Measurements from ENCODE around the gene MCAT. TPM values are rescaled to one million over a fixed set of nuclear protein-coding genes. Genes with fewer than 3 reads are reported as not detected.

Gene MCAT, protein sequence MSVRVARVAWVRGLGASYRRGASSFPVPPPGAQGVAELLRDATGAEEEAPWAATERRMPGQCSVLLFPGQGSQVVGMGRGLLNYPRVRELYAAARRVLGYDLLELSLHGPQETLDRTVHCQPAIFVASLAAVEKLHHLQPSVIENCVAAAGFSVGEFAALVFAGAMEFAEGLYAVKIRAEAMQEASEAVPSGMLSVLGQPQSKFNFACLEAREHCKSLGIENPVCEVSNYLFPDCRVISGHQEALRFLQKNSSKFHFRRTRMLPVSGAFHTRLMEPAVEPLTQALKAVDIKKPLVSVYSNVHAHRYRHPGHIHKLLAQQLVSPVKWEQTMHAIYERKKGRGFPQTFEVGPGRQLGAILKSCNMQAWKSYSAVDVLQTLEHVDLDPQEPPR
- total RNA-seq = 10 to 100 TPM; 20.2 to 44.4 (median 31.9) TPM

DNA sequence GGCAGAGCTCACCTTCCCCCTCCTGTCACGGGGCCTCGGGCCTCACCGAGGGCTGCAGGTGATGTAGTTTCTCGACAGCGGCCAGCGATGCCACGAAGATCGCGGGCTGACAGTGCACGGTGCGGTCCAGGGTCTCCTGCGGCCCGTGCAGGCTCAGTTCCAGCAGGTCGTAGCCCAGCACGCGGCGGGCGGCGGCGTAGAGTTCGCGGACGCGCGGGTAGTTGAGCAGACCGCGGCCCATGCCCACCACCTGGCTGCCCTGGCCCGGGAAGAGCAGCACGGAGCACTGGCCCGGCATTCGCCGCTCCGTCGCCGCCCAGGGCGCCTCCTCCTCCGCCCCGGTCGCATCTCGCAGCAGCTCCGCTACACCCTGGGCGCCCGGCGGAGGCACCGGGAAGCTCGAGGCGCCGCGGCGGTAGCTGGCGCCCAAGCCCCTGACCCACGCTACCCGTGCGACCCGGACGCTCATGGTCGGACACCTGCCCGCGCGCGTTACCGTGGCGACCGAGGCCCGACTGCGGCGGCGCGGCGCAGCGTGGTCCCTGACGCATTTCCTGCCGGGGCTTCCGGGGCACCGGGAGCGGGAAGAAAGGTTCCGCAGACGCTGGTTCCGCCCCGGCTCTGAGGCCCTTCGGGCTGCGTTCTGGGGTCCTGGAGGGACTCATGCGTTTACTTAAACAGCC, at the start of gene MCAT:
TSS of gene MCAT (minus strand) at position 519 of the 683 bp plus-strand sequence. CDS start at position 469, 50 bp downstream.
- H3K36me3 ChIP-seq = peaks cover 0 to 30% (median 0%) of the 10 kb centered on the region in 3 donors
- peak; percentile 73 to 74 for DNase-seq (ENCODE audit: low spot score in 2 of 2)
- 0% methylated on average over 37 to 47 of the region's 83 CpGs for WGBS, 2 donors

DNA sequence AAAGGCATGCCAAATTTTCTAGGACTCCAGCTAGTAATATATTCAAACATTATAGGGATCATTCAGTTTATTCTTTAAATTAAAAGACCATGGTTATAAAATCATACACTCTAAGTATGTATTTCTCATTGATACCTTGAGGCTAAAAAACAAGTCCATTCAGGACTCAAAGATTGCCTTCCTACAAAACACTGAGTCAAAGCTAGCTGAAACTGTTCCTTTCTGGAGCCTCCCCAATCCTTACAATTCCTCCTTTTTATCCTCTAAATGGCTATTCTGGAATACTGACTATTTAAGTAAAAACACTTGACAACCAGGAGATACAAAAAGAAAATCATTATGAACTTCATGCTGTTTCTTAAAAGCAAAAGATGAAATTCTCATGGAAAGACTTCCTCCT, 48.6 kb upstream of the MCAT start:
- no peak overlapping the region for H3K27ac ChIP-seq
- no peaks in the 10 kb centered on the region for H3K36me3 ChIP-seq
- TF ChIP-seq, protein P1, sequence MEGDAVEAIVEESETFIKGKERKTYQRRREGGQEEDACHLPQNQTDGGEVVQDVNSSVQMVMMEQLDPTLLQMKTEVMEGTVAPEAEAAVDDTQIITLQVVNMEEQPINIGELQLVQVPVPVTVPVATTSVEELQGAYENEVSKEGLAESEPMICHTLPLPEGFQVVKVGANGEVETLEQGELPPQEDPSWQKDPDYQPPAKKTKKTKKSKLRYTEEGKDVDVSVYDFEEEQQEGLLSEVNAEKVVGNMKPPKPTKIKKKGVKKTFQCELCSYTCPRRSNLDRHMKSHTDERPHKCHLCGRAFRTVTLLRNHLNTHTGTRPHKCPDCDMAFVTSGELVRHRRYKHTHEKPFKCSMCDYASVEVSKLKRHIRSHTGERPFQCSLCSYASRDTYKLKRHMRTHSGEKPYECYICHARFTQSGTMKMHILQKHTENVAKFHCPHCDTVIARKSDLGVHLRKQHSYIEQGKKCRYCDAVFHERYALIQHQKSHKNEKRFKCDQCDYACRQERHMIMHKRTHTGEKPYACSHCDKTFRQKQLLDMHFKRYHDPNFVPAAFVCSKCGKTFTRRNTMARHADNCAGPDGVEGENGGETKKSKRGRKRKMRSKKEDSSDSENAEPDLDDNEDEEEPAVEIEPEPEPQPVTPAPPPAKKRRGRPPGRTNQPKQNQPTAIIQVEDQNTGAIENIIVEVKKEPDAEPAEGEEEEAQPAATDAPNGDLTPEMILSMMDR (IDR thresholded peaks at IDR 0.05) = no peak
- no peak for TF ChIP-seq EP300 (IDR thresholded peaks at IDR 0.05)
- no peak for TF ChIP-seq POLR2A (IDR thresholded peaks at IDR 0.05)
- H3K4me1 ChIP-seq = peaks cover 0 to 7% (median 0%) of the 10 kb centered on the region in 4 donors
- H3K27me3 ChIP-seq = peaks cover 0 to 4% of the 10 kb centered on the region in 2 donors
- no peaks in the 10 kb centered on the region for H3K9me3 ChIP-seq
- no peak overlapping the region for H3K4me3 ChIP-seq
- no peak for DNase-seq (ENCODE audit: low spot score in 2 of 2)

More for the DNA sequence above, at the start of gene MCAT:
- Histone ChIP-seq H3K27ac (peak within 1 kb of the TSS; percentile 26 to 73 (median 68)), H3K9me3 (no peaks in the 10 kb centered on the region), H3K27me3 (no peaks in the 10 kb centered on the region), H3K4me1 (peaks cover 0 to 27% (median 13%) of the 10 kb centered on the region in 4 donors), H3K4me3 (peak within 1 kb of the TSS; percentile 76 to 99 (median 90))
- TF ChIP-seq, protein P1 (IDR thresholded peaks at IDR 0.05) = peak in 1 of 5 experiments; percentile 32
- no peak for TF ChIP-seq POLR2A (IDR thresholded peaks at IDR 0.05)
- peak; percentile 80 to 91 for TF ChIP-seq EP300 (IDR thresholded peaks at IDR 0.05)

DNA sequence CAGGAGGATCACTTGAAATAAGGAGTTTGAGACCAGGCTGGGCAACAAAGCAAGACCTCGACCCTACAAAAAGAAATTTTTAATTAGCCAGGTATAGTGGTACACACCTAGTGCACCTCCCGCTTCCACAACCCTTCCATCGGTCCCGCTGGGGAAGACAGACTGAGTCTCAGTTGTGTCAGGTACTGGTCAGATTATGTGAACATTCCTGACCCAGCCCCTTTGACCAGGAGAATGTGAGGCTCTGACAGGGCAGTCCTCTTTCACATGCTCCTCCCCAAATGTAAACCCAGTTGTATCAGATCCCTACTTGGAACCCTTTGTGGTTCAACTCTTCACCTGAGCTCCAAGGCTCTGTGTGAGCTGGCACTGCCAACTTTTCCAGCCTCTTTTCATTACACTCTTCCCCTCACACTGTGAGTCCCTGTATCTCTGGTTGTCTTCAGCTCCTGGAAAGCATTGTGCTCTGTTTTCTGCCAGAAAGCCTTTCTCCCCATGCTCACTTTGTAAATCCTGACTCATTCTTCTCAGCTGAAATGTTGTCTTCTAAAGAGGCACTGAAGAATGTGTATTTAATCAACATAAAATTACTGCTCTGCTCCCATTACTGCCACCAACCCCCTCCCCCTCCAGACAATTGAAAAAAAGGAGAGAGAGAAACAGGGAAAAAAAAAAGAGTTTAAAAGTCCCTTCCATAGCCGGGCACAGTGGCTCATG, 45.8 kb upstream of the MCAT start:
- Histone ChIP-seq H3K27me3 (peaks cover 0 to 4% of the 10 kb centered on the region in 2 donors), H3K4me1 (peaks cover 0 to 32% (median 5%) of the 10 kb centered on the region in 4 donors), H3K36me3 (no peaks in the 10 kb centered on the region), H3K4me3 (no peak overlapping the region), H3K9me3 (no peaks in the 10 kb centered on the region), H3K27ac (no peak overlapping the region)
- TF ChIP-seq POLR2A (IDR thresholded peaks at IDR 0.05) (no peak), EP300 (IDR thresholded peaks at IDR 0.05) (no peak)
- TF ChIP-seq, protein P1 (IDR thresholded peaks at IDR 0.05) = no peak
- 90 to 93% methylated on average over 5 of the region's 5 CpGs for WGBS, 2 donors
- DNase-seq (ENCODE audit: low spot score in 2 of 2) = no peak

DNA sequence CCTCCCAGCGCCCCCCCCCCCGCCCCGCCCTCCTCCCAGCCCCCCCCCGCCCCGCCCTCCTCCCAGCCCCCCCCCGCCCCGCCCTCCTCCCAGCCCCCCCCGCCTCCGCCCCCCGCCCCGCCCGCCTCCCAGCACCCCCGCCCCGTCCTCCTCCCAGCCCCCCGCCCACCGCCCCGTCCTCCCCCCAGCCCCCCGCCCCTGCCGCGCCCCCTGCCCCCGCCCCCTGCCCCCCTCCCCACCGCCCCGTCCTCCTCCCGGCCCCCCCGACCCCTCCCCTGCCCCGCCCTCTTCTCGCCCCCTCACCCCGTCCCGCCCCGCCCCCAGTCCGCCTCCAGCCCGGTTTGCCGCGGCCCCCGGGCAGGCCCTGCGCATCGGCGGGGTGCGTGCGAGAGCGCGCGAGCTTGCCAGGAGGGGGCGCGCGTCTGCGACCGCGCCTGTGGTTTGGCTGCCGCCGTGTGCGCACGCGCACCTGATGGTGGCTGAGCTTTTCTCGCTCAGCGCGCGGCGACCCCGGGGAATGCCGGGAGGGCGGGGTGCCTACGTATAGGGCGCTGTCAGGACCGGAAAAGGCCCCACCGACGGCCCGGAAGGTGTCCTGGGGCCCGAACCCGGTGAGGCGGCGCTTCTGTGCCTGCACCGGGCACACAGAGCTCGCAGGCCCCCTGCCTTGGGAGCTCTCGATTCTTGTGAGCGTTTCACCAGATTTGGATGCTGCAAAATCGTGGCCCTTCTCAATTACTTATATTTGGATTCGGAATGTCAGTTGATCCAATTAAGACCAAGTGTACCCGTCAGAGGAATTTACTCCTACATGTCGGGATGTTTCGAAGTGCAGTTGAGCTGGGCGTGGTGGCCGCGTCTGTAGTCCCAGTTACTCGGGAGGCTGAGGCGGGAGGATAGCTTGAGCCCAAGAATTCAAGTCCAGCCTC, 44.2 kb upstream of the MCAT start:
- Histone ChIP-seq H3K4me1 (peaks cover 0 to 35% (median 5%) of the 10 kb centered on the region in 4 donors), H3K9me3 (no peaks in the 10 kb centered on the region), H3K27ac (peak overlapping the region; percentile 76 to 92 (median 90)), H3K27me3 (peaks cover 0 to 4% of the 10 kb centered on the region in 2 donors), H3K36me3 (peaks cover 0 to 10% (median 0%) of the 10 kb centered on the region in 3 donors), H3K4me3 (peak overlapping the region; percentile 39 to 86 (median 50))
- peak; percentile 88 for DNase-seq (ENCODE audit: low spot score in 2 of 2)
- TF ChIP-seq POLR2A (IDR thresholded peaks at IDR 0.05) (peak in 1 of 2 donors; percentile 45), EP300 (IDR thresholded peaks at IDR 0.05) (peak; percentile 82 to 84)
- TF ChIP-seq, protein P1 (IDR thresholded peaks at IDR 0.05) = peak; percentile 77 to 95 (median 83)
- 4 to 6% methylated on average over 32 to 38 of the region's 86 CpGs for WGBS, 2 donors

Data from tibial nerve (tissue), 4 donors.